HG03520 (cell line): Measurements from ENCODE around the gene OMP.
"Not testable (repeated sequence)": the region's sequence is repeated elsewhere in the genome, so short reads cannot be mapped to it uniquely, and the experiment has no call there.

Experiments used
- ATAC-seq: cut with Tn5 transposase; IDR thresholded peaks from one replicate; pipeline ENCODE4 v1.9.1; 2021; ENCODE audit warnings: mild to moderate bottlenecking, moderate library complexity; ENCODE audit not compliant: unreplicated experiment

OMP gene

DNA sequence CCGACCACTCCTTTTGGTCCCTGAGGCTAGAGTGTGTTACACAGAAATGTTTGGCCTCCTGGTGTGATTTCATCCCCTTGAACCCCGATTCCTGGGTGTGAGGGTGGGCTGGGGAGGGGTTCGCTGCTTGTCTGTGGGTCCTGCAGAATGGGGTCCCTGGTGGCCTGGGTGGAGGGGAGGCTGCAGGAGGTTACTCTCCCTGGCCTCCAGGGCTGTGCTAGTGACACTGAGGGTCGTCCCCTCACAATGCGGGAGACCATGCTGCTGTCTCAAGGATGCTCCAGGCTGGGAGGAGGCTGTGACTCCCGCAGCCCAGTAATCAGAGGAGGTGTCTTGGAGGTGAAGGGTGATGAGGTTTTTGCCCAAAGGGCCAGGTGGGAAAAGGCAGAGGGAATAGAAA is 17.0 kb upstream of the OMP start:
- ATAC-seq = no peak

DNA sequence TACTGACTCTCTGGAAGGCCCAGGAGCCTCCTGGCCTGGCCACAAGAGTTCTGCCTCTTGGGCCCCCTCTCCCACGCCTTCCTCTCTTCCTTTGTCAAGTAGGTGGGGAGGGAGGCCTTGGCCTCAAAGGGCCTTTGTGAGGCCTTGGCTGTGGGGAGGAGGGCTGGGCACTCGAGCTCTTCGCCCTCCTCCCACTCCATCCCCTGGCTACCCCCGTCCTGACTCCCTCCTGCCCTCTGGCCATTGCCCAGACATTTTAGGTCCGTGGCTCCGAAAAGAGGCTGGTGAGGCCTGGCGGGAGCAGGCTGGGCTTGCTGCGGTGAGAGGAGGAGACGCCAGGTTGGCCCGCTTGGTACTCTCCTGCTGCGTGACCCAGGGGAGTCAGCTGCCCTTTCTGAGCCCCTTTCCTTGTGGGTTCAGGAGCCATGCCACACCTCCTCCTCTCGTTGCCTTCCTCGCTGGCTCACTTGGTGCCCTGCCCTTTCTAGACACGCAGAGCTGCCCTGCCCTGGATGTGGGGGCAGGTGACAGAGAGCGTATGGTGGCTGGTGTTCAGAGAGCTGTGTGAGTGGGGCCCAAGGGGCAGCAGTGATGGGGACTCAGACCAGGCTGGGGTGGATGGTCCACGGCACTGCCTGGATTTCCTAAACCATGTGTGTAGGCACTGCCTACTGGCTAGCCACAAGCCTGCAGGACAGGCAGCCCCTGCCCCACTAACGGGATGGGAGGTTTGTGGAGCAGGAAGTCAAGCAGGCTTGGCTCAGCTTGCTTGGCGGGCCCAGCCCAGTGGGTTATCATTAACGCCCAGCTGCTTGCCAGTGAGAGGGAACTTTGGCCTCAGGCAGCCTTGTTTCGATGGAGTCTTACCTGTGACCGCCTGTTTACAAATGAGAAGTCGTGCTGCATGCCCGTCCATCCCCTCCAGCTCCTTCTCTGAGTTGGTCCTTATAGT is 15.8 kb upstream of the OMP start:
- no peak for ATAC-seq

- ATAC-seq = no peak
Measured at GRCh38 chr11:77087723-77088225, 14.9 kb upstream of the OMP start.

DNA sequence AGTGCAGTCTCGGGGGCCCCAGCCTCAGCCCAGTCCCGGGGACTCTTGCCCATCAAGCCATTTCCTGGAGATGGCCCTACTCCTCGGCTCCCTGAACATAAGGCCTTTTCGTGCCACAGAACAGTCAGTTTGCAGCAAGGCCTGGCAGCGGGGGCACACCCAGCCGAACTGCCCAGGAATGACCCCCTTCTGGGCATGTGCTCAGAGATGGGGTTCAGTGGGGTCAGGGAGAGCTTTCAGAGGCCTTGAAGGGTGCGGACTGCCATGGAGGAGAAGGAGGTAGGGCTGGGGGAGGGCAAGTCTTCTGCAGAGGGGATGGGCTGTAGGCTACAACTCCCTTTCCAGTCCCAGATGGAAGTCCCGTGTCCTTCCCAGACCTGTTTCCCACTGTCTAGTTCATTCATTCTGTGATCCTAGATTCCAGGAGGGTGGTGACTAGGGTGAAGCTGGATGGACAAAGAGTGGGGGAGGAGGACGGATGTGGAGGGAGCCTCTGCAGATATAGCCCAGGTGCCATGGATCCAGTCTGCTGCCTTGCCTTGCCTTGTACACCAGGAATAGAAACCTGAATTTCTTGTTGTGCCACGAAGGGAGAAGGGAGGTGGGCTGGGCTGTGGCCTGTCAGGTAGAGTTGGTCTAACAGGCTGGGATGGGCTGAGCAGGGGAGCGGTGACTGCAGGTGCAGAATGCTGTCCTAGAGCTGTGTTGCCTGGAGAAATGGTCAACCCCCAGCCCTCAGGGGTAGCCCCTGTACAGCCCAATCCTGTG is 14.2 kb upstream of the OMP start:
- no peak for ATAC-seq

DNA sequence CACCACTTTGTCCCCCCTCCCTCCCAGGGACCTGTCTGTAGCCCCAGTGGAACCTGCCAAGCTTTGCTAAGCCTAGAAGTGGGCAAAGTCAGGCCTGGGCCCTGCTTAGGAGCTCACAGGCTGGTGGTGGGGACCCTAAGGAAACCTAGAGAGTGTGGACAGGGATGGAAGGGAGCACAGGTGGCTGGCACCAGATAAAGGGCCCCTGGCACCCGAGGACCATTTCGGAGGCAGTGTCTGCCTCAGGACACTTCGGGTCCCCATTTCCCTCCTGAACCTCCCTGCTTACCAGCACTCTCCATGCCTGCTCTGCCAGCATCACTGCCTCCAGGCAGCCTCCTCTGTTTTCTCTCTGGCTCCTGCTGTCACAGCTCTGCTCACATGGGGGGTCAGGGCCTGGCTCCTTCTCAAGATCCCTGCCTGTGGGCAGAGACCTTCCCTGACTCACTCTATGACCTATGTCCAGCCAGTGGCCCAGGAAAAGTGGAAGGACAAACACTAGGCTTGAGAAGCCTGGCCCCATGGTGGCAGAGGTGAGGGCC is 13.6 kb upstream of the OMP start:
- ATAC-seq = no peak

- no peak for ATAC-seq
Measured at GRCh38 chr11:77090046-77090372, 12.6 kb upstream of the OMP start.

DNA sequence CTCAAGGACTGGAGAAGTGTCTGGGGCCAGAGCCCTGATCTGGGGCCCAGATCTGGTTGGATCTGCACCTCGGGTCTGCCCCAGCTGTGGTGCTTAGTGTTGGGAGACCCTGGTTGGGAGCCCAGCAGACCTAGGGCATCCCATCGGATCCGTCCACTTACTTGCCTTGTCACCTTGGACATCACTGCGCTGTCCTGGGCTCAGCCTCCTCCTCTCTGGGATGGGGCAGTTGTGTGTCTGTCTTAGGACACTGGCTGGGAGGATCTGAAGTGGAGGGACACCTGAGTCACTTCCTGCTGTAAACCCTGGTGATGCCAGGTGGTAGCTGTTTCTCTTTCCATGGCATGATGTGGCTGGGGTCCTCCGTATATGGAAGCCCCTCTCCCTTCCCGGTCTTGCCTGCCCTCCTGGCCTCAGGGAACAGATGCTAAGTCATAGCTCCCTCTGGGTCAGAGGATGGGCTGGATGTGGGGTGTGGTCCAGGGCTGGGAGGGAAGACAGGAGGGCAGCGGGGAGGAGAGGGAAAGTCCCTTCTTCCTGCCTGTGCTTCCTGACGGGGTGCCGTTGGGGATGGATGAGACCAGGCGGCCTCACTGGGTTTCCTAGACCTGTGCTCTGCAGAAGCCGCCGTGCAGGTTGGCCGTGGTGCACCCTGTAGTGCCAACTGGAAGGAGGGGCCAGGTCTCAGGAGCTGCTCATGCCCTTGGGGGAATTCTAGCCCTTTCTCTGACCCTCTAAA is 12.1 kb upstream of the OMP start:
- no peak for ATAC-seq

GRCh38 chr11:77091146-77091940 is 11.3 kb upstream of the OMP start:
- ATAC-seq = no peak

DNA sequence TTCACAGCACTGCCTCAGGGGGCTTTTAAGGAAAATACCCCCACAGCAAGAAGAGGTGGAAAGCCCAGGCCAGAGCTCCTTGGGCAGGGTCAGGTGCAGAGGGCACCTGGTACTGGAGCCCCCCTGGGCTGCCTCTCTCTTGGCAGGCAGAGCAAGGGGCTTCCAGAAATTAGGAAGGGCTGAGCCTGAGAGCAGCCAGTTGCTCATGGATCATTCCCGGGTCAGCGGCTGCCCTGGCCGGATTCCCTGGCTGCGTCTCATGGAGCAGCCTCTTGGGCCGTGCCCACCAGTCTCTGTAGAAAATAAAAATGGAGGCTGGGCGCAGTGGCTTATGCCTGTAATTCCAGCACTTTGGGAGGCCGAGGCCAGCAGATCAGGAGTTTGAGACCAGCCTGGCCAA is 10.3 kb upstream of the OMP start:
- ATAC-seq = no peak

DNA sequence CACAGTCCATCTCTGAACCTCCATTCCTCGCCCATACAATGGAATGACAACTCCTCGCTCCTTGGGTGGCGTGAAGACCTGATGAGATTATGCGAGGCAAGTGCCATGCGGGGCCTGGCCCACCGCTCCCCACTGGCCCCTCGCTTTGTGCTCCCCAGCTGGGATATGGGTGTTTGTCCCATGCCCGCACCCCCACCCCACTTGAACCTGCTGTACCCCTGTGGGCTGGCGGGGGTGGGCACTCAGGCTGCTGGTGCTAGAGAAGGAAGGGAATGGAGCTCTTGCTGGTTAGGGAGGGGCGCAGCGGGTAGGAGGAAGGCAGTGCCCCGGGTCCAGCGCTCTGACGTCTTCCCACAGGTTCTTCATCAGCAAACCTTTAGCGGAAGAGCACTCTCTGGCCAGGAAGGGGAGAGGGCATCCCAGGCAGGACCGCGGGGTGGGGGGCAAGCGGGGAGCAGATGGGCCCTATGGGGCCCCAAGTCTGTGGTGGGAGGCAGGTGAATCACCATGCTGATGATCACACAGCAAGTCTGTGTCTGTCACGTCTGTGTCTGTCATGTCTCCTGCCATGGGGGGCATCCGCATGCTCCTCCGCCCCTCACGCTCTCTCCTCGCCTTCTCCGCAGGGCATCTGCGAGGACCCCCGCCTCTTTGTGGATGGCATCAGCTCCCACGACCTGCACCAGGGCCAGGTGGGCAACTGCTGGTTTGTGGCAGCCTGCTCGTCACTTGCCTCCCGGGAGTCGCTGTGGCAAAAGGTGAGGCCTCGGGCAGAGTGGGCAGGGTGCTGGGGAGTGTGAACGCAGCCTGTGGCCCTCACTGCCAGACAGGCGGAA is 9.4 kb upstream of the OMP start:
- ATAC-seq = no peak

DNA sequence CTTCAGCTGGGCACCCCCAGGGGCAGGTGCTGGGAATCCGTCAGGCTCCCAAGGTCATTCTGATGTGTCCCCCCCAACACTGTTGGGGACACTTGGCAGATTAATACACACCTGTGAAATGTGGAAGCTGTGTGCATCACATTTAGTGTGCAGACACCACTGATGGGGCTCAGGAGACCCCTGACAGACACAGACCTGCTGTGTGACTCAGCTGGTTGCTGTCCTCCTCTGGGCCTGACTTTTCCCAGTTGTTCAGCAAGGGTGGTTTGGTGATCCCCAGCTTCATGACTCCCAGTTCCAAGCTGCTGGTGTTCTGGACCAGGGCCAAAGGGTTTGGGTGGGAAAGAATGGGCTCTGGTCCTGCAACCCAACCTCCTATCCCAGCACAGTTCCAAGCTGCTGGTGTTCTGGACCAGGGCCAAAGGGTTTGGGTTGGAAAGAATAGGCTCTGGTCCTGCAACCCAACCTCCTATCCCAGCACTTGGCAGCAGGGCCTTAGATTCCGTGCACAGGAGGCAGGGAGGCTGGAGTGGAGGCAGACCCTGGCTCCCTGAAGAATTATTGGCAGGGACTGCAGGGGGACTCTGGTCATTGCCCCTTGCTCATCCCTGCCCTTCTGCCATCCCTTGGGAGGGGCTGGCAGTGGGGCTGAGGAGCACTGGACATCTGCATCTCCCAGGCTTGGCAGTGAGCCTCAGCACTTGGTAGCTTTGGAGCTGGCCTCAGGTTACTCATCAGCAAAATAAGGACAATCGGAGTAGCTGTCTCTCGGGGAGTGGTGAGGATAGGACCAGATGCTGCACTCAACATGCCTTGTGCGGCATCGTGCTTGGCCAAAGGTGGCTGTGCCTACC is 8.4 kb upstream of the OMP start:
- no peak for ATAC-seq

DNA sequence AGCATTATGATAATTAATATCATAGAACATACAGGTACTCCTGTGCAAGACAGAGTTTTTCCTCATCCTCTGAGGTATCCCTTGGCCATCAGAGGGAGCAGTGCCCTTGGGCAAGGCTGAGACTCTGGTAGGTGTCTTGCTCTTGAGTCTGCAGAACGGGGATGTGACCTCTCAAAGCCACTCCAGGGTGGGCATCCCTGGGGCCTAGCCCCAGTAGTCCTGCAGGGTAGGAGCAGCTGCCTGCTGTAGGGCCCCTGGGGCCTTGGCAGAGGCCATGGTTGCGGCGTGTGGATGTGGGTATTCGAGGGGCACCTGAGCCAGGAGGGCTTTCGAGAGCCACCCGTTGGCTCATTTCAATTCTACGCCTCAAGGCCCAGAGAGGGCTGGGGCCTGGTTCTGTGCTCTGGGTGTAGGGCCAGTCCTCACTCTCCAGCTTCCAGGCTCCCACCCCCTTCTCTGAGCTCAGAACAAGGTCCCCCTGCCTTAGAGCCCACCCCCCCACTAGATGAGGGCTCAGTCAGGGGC is 7.7 kb upstream of the OMP start:
- ATAC-seq = no peak

GRCh38 chr11:77095551-77096490 is 6.8 kb upstream of the OMP start:
- no peak for ATAC-seq

DNA sequence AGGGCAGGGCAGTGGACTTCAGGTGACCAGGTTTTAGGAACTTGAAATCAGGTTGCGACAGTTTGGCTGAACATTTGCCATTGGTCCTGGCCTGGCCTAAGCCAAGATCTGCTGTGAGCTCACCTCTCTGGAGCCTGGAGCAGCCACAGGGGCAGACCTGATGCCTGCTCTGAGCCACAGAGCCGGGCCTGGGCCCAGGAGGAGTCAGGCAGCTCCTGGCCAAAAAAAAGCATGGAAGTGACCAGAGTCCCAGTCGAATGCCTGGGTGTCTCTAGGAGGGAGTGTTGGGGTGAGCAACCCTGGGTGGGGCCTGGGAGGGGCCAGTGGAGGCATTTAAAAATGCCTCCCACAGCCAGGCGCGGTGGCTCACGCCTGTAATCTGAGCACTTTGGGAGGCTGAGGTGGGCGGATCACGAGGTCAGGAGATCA is 6.0 kb upstream of the OMP start:
- no peak for ATAC-seq

GRCh38 chr11:77097180-77097579 is 5.5 kb upstream of the OMP start:
- ATAC-seq = not testable (repeated sequence)

DNA sequence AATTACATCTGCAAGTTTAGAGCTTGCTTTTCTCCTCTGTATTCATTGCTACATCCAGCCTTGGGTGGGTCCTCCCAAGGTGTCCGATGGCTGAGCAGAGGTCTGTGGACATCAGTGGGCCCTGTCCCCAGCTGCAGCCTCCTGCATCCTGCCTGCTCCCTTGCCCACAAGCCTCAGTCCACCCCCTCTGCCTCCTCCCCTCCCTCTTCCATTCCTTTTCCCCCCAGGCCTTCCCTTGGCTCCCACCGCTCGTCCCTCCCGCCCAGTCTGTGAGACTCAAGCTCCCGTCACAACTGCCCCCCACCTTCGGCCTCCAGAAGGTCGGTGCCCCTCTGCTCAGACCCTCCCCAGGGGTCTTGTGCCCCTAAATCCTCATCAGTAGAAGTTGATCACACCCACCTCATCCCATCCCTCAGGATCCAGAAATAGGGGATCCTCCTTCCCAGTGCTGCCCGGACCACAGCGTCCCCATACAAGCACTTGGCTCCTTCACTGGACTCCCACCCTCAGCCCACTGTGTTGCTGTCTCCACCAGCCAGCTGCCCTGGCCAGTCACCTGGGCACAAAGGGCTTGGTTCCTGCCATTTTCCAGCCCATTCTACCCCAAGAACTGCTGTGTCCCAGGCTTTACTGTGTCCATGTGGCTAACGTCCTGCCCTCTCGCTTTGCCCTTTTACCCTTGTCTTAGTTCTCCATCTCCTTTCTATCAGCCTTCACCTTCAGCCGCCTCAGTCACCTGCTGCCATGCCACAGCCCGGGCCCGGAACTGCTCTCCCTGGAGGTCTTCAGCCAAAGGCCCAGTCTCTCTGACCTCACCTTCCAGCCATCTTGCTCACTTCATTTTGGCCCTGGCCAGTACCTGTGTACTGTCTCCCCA is 2.2 kb upstream of the OMP start:
- no peak for ATAC-seq
